CD4-positive, alpha-beta T cell treated with Interleukin-17A for 1 hour (primary cell): ENCODE data around the gene TGFB1I1.
"Not testable (repeated sequence)": the region's sequence is repeated elsewhere in the genome, so short reads cannot be mapped to it uniquely, and the experiment has no call there.

ENCODE experiments used
- DNase-seq: peaks from one replicate; pipeline ENCODE4 v3.0.0-alpha.2; 2020

TGFB1I1 gene

GRCh38 chr16:31521368-31521767, 49.4 kb downstream of the TGFB1I1 start:
- no peak for DNase-seq

- no peak for DNase-seq
Measured at GRCh38 chr16:31522071-31522470, 50.1 kb downstream of the TGFB1I1 start.

- not testable (repeated sequence) for DNase-seq
Measured at GRCh38 chr16:31523768-31524167, 51.8 kb downstream of the TGFB1I1 start.

GRCh38 chr16:31525113-31525512, 53.2 kb downstream of the TGFB1I1 start:
- no peak for DNase-seq
